OCI-LY7 (cell line): ENCODE measurements around the gene PDZD2. TPM values are rescaled to one million over a fixed set of nuclear protein-coding genes. Genes with fewer than 3 reads are reported as not detected.

Source experiments
- BruUV-seq: library from RNA; stranded (reverse); fragments of 400-500 nt; replicated peaks from 2 replicates; lab custom pipeline; 2021; lab: Mats Ljungman, UMichigan
- CTCF ChIA-PET: fragments of 300-600 bp; sonication (Branson Sonifier 250); formaldehyde crosslinking; loops from one replicate; lab custom pipeline; 2022; ENCODE audit warnings: antibody characterized with exemption; ENCODE audit not compliant: unreplicated experiment; lab: Charles Lee
- POLR2A ChIA-PET: fragments of 300-600 bp; sonication (Branson Sonifier 250); formaldehyde crosslinking; loops from one replicate; lab custom pipeline; 2022; ENCODE audit warnings: antibody characterized with exemption; lab: Charles Lee
- DNase-seq: peaks from one replicate; pipeline ENCODE4 v3.0.0-alpha.2; 2015; ENCODE audit warnings: low spot score
- H2AFZ ChIP-seq: fragments of 200-600 bp; sonication (generic), shearing (Covaris generic); 2 replicates; pipeline ENCODE4 v1.6.1; 2014; ENCODE audit warnings: mild to moderate bottlenecking, antibody characterized with exemption, low read length, moderate library complexity
- H3K27ac ChIP-seq: fragments of 200-600 bp; sonication (generic); 2 replicates; pipeline ENCODE4 v1.5.1; 2014; ENCODE audit warnings: mixed run types, low read depth, mild to moderate bottlenecking, moderate library complexity, low read length, inconsistent platforms; ENCODE audit not compliant: poor library complexity, severe bottlenecking
- H3K36me3 ChIP-seq: fragments of 200-600 bp; sonication (generic); 2 replicates; pipeline ENCODE4 v1.6.1; 2014; ENCODE audit warnings: mild to moderate bottlenecking, antibody characterized with exemption, low read length, moderate library complexity, mixed read lengths; ENCODE audit not compliant: insufficient read depth
- H3K4me1 ChIP-seq: fragments of 200-600 bp; sonication (generic); 2 replicates; pipeline ENCODE4 v1.5.1; 2014; ENCODE audit warnings: mild to moderate bottlenecking, low read length; ENCODE audit not compliant: insufficient read depth, poor library complexity, severe bottlenecking
- H3K4me2 ChIP-seq: fragments of 200-600 bp; sonication (generic); 2 replicates; pipeline ENCODE4 v1.6.1; 2014; ENCODE audit warnings: mild to moderate bottlenecking, low read length
- H3K4me3 ChIP-seq: fragments of 200-600 bp; sonication (generic); 2 replicates; pipeline ENCODE4 v1.5.1; 2014; ENCODE audit warnings: mild to moderate bottlenecking, low read depth, low read length; ENCODE audit not compliant: poor library complexity, severe bottlenecking
- H3K79me2 ChIP-seq: fragments of 200-600 bp; sonication (generic); 2 replicates; pipeline ENCODE4 v1.6.1; 2016; ENCODE audit warnings: low read depth, mild to moderate bottlenecking, low read length, moderate library complexity, mixed read lengths; ENCODE audit not compliant: insufficient read depth
- H3K9me2 ChIP-seq: fragments of 200-600 bp; sonication (generic); 2 replicates; pipeline ENCODE4 v1.6.1; 2016; ENCODE audit warnings: mild to moderate bottlenecking, low read length, mixed read lengths; ENCODE audit not compliant: insufficient read depth
- H3K9me3 ChIP-seq: fragments of 200-600 bp; sonication (generic); 2 replicates; pipeline ENCODE4 v1.6.1; 2014; ENCODE audit warnings: mild to moderate bottlenecking, mixed run types, low read length, mixed read lengths
- H4K20me1 ChIP-seq: fragments of 200-600 bp; sonication (generic); 2 replicates; pipeline ENCODE4 v1.6.1; 2014; ENCODE audit warnings: mild to moderate bottlenecking, antibody characterized with exemption, low read length, moderate library complexity, mixed read lengths; ENCODE audit not compliant: insufficient read depth
- CTCF ChIP-seq: fragments of 200-600 bp; sonication (generic); conservative IDR thresholded peaks from 2 replicates; pipeline ENCODE4 v1.5.1; 2014; ENCODE audit warnings: mild to moderate bottlenecking, antibody characterized with exemption, low read length, moderate library complexity, mixed read lengths
- EZH2phosphoT487 ChIP-seq: fragments of 200-600 bp; sonication (generic); IDR thresholded peaks from 2 replicates; pipeline ENCODE4 v1.6.1; 2018; ENCODE audit warnings: low read depth, borderline replicate concordance, mild to moderate bottlenecking, mixed run types, antibody characterized with exemption, low read length, moderate library complexity, mixed read lengths
- intact Hi-C: fragments of 100-400 bp; cut with micrococcal nuclease; formaldehyde crosslinking; loops from one replicate; pipeline ENCODE4 v1.10.0; 2022; ENCODE audit not compliant: unreplicated experiment
- total RNA-seq, 2 experiments: library from RNA; depleted of rRNA in 1 of 2; stranded (reverse); fragments of >200 nt in 1 of 2; shearing (Covaris generic) in 1 of 2; gene quantifications; 2 replicates each; pipeline ENCODE4 v1.2.3, GENCODE V29; 2014 to 2022

The PDZD2 gene
- total RNA-seq, 2 experiments from 2014 or later: 8.6 to 10.6 TPM

DNA sequence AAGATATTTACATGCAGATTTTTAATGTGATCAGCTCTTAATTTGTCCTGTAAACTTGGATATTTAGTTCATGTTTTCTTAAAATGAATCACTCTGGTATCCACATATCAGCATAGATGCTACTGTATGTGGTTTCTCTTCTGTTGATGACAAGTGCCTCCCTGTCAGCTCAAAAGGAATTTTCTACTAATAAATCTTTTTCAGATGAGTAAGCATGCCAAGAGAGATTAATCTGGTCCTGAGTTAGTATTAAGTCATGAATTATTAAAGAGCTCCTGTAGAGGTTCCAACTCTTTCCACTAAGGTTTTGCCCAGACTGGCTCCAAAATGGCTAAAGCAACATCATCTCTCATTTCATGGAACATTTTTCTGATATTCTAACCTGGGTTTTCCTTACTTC lies 406.0 kb downstream of the PDZD2 start:
- Histone ChIP-seq H3K4me2 (no peak overlapping the region), H3K4me1 (no peaks in the 10 kb centered on the region), H3K9me3 (no peaks in the 10 kb centered on the region), H2AFZ (no peak overlapping the region), H4K20me1 (no peaks in the 10 kb centered on the region), H3K4me3 (no peak overlapping the region), H3K36me3 (peaks cover 10% of the 10 kb centered on the region), H3K9me2 (no peaks in the 10 kb centered on the region), H3K79me2 (no peaks in the 10 kb centered on the region), H3K27ac (no peak overlapping the region)
- TF ChIP-seq CTCF (no peak), EZH2phosphoT487 (no peak)
- BruUV-seq: no TSS peak
- CTCF ChIA-PET: no interaction called here
- POLR2A ChIA-PET: interaction anchor here (0.6 to 1.6 kb wide), 5 partner anchors 10 to 437 kb away, joined by 3 to 4 read pairs (median 3); no protein-coding TSS in a partner anchor
- no peak for DNase-seq
- intact Hi-C loops: no loop called here

DNA sequence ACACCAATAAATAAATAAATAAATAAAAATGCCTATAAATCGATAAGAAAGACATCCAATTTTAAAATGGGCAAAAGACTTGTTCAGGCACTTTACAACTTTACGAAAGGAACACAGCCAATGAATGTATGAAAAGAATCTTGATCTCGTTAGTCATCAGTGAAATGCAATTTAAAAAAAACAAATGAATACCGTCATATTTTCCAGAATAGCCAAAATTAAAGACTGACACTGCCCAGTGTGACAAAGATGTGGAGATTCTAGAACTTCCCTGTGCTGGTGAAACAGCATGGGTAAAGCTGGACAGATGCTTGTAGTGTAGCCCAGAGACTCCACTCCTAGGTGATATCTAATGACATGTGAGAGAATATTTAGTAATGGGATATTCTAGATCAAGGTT lies 408.1 kb downstream of the PDZD2 start:
- no peak for DNase-seq
- Histone ChIP-seq H3K4me1 (no peaks in the 10 kb centered on the region), H2AFZ (no peak overlapping the region), H3K27ac (no peak overlapping the region), H3K36me3 (0 out of 2 replicates have a peak, but pooled peaks cover 4% of the 10 kb centered on the region), H3K4me3 (no peak overlapping the region), H3K9me2 (no peaks in the 10 kb centered on the region), H4K20me1 (no peaks in the 10 kb centered on the region), H3K79me2 (no peaks in the 10 kb centered on the region), H3K9me3 (no peaks in the 10 kb centered on the region), H3K4me2 (no peak overlapping the region)
- no TSS peak for BruUV-seq
- TF ChIP-seq CTCF (no peak), EZH2phosphoT487 (no peak)
- ChIA-PET CTCF (no interaction called here), POLR2A (interaction anchor here (0.9 to 1.4 kb wide), 2 partner anchors 9 to 11 kb away, joined by 3 to 4 read pairs; no protein-coding TSS in a partner anchor)
- intact Hi-C loops: no loop called here

DNA sequence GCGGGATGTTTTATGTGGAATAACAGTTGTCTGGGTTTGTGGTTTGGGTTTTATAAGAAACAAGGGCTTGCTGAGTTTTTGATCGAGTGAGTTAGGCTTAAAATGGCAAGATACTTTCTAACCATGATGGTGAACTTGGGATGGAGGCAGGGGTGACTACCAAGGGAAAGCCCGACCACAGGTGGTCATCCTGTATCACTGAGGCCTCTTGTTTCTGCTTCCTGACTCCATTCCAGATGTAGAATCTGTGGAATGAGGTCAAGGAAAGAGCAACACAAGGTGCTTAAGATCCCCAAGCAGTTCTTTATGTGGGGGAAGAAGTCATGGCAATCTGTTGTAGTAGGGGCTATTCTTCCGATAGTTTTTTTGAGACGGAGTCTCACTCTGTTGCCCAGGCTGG lies 412.9 kb downstream of the PDZD2 start:
- Histone ChIP-seq H3K4me2 (no peak overlapping the region), H3K4me1 (no peaks in the 10 kb centered on the region), H3K79me2 (no peaks in the 10 kb centered on the region), H3K36me3 (peaks cover 7% of the 10 kb centered on the region; the same call in 1 of the 2 replicates), H3K9me3 (no peaks in the 10 kb centered on the region), H3K27ac (no peak overlapping the region), H2AFZ (no peak overlapping the region), H4K20me1 (no peaks in the 10 kb centered on the region), H3K9me2 (no peaks in the 10 kb centered on the region), H3K4me3 (no peak overlapping the region)
- CTCF ChIA-PET: no interaction called here
- intact Hi-C loops: no loop called here
- TF ChIP-seq EZH2phosphoT487 (no peak), CTCF (no peak)
- POLR2A ChIA-PET: no interaction called here
- no peak for DNase-seq
- no TSS peak for BruUV-seq
